GM12874 (cell line): ENCODE data around the gene SUPT3H.

Experiments used
- CTCF ChIP-seq: IDR thresholded peaks from 2 replicates; pipeline ENCODE4 v1.5.1; 2011; ENCODE audit warnings: low read depth, mild to moderate bottlenecking, control low read depth, low read length, moderate library complexity; ENCODE audit not compliant: insufficient read depth

The SUPT3H gene

GRCh38 chr6:44923444-44923843 lies 454.3 kb downstream of the SUPT3H start:
- no peak for TF ChIP-seq CTCF

- TF ChIP-seq CTCF, result no peak
Observed at GRCh38 chr6:44921798-44922197, 455.9 kb downstream of the SUPT3H start.

GRCh38 chr6:44920952-44921491 lies 456.7 kb downstream of the SUPT3H start:
- TF ChIP-seq CTCF, result no peak

- TF ChIP-seq CTCF, result no peak
Observed at GRCh38 chr6:44918671-44919296, 458.9 kb downstream of the SUPT3H start.

GRCh38 chr6:44917430-44917829 lies 460.3 kb downstream of the SUPT3H start:
- TF ChIP-seq CTCF, result no peak

GRCh38 chr6:44915111-44915510 lies 462.6 kb downstream of the SUPT3H start:
- no peak for TF ChIP-seq CTCF

- TF ChIP-seq CTCF, result no peak
Observed at GRCh38 chr6:44914141-44914540, 463.6 kb downstream of the SUPT3H start.
